Breast epithelium (tissue), 3 donors: ENCODE measurements around the gene TMEM106C.

Source experiments
- CTCF ChIP-seq, 3 donors: fragments of 450-650 bp; IDR thresholded peaks; one replicate each; pipeline ENCODE4 v1.5.1; 2016 to 2017; ENCODE audit warnings: antibody characterized with exemption in 3 of 3, mild to moderate bottlenecking in 3 of 3, moderate library complexity in 3 of 3
- POLR2AphosphoS5 ChIP-seq, 3 donors: sonication (generic); formaldehyde crosslinking; IDR thresholded peaks; one replicate each; pipeline ENCODE4 v1.6.1; 2017; ENCODE audit warnings: antibody characterized with exemption in 3 of 3

GRCh38 chr12:47993491-47993890, 30.1 kb downstream of the TMEM106C start:
- TF ChIP-seq CTCF (IDR thresholded peaks at IDR 0.05) = no peak
- no peak for TF ChIP-seq POLR2AphosphoS5 (IDR thresholded peaks at IDR 0.05)
